Lung (tissue), 12 donors: ENCODE measurements around the gene KATNIP. TPM values are rescaled to one million over a fixed set of nuclear protein-coding genes. Genes with fewer than 3 reads are reported as not detected.

Experiments used
- ATAC-seq: fragments of 200-7000 bp; cut with Tn5 transposase; one replicate; pipeline ENCODE4 v1.9.1; 2020; ENCODE audit warnings: moderate number of reproducible peaks; ENCODE audit not compliant: insufficient read depth, low FRiP score
- DNase-seq, 3 donors: peaks; one replicate each; pipeline ENCODE4 v3.0.0-alpha.2; 2013 to 2017
- H3K27ac ChIP-seq, 2 donors: one replicate each; pipeline ENCODE4 v1.5.1; 2013; ENCODE audit warnings: mild to moderate bottlenecking in 2 of 2, moderate library complexity in 2 of 2, control low read depth in 1 of 2, inconsistent platforms in 1 of 2, low read depth in 1 of 2, low read length in 1 of 2
- H3K27me3 ChIP-seq, 3 donors: one replicate each; pipeline ENCODE4 v1.5.1; 2013; ENCODE audit warnings: low read length in 2 of 3; ENCODE audit not compliant: control insufficient read depth in 3 of 3, insufficient read depth in 3 of 3
- H3K36me3 ChIP-seq, 4 donors: one replicate each; pipeline ENCODE4 v1.5.1; 2013; ENCODE audit warnings: low read length in 4 of 4, mild to moderate bottlenecking in 1 of 4, moderate library complexity in 1 of 4; ENCODE audit not compliant: control insufficient read depth in 4 of 4, insufficient read depth in 4 of 4
- H3K4me1 ChIP-seq, 5 donors: one replicate each; pipeline ENCODE4 v1.5.1; 2013; ENCODE audit warnings: low read length in 5 of 5, mild to moderate bottlenecking in 2 of 5, moderate library complexity in 1 of 5; ENCODE audit not compliant: control insufficient read depth in 5 of 5, insufficient read depth in 5 of 5
- H3K4me3 ChIP-seq: one replicate; pipeline ENCODE4 v1.5.1; 2013; ENCODE audit warnings: mild to moderate bottlenecking, control low read depth, moderate library complexity
- H3K9ac ChIP-seq, 2 donors: one replicate each; pipeline ENCODE4 v1.5.1; 2013; ENCODE audit warnings: low read length in 2 of 2, control low read depth in 1 of 2; ENCODE audit not compliant: insufficient read depth in 1 of 2
- H3K9me3 ChIP-seq, 4 donors: one replicate each; pipeline ENCODE4 v1.5.1; 2013; ENCODE audit warnings: low read length in 3 of 4, mild to moderate bottlenecking in 1 of 4, moderate library complexity in 1 of 4; ENCODE audit not compliant: control insufficient read depth in 4 of 4, insufficient read depth in 3 of 4
- CTCF ChIP-seq: IDR thresholded peaks from 2 replicates; pipeline ENCODE4 v1.5.1; 2012; ENCODE audit warnings: mild to moderate bottlenecking; ENCODE audit errors: control extremely low read depth, extremely low read depth
- WGBS, 2 donors: extraction: QIAGEN DNeasy Blood & Tissue Kit; methylation state at CpG; one replicate each; pipeline ENCODE4 v1.1.7; 2013; 5-methylcytosine and 5-hydroxymethylcytosine counted together
- polyA plus RNA-seq, 2 donors: library from polyadenylated mRNA; stranded (reverse); fragments of 200-250 nt; gene quantifications; one replicate each; pipeline ENCODE4 v1.2.1, GENCODE V29; 2013
- total RNA-seq, 2 donors: library from RNA; depleted of rRNA in 1 of 2; stranded (reverse); fragments of >200 nt in 1 of 2; gene quantifications; one replicate each; pipeline ENCODE4 v1.2.1, GENCODE V29; 2014 to 2021
- donor health status: control.
- donor health status: control.
- donor health status: Bipolar disorder and iron deficiency.
- donor health status: healthy.
- donor health status: DM: yes; HTN: yes; CAD: no.

The KATNIP gene
- total and polyA plus RNA-seq, 4 donors = 9.7 to 46.4 (median 24.3) TPM

- no peak for TF ChIP-seq CTCF
- H3K36me3 ChIP-seq = peaks cover 42 to 73% (median 69%) of the 10 kb centered on the region in 4 donors
Measured at GRCh38 chr16:27539120-27539519, 10.8 kb upstream of the KATNIP start.

GRCh38 chr16:27539636-27540035, 10.3 kb upstream of the KATNIP start:
- peaks cover 0 to 6% (median 0%) of the 10 kb centered on the region in 5 donors for H3K4me1 ChIP-seq
- no peak overlapping the region for H3K27ac ChIP-seq
- TF ChIP-seq CTCF = no peak
- peaks cover 0 to 3% (median 0%) of the 10 kb centered on the region in 4 donors for H3K9me3 ChIP-seq
- H3K4me3 ChIP-seq = no peak overlapping the region
- 76 to 79% methylated on average over 5 of the region's 5 CpGs for whole genome bisulfite sequencing, 2 donors
- no peak overlapping the region for H3K9ac ChIP-seq
- ATAC-seq (no peak), DNase-seq (no peak)
- no peaks in the 10 kb centered on the region for H3K27me3 ChIP-seq
- H3K36me3 ChIP-seq = peaks cover 47 to 73% (median 66%) of the 10 kb centered on the region in 4 donors

More at GRCh38 chr16:27539120-27539519, 10.8 kb upstream of the KATNIP start:
- no peak overlapping the region for H3K4me3 ChIP-seq
- H3K27me3 ChIP-seq = no peaks in the 10 kb centered on the region
- no peak overlapping the region for H3K9ac ChIP-seq
- WGBS, 2 donors = 77 to 84% methylated on average over 2 of the region's 2 CpGs
- peaks cover 0 to 3% (median 0%) of the 10 kb centered on the region in 4 donors for H3K9me3 ChIP-seq
- DNase-seq (no peak), ATAC-seq (no peak)
- peaks cover 0 to 6% (median 0%) of the 10 kb centered on the region in 5 donors for H3K4me1 ChIP-seq
- no peak overlapping the region for H3K27ac ChIP-seq

GRCh38 chr16:27543801-27544200, 6.1 kb upstream of the KATNIP start:
- Histone ChIP-seq H3K4me3 (no peak overlapping the region), H3K9me3 (peaks cover 0 to 3% (median 0%) of the 10 kb centered on the region in 4 donors), H3K27me3 (no peaks in the 10 kb centered on the region), H3K9ac (no peak overlapping the region), H3K36me3 (peaks cover 38 to 69% (median 43%) of the 10 kb centered on the region in 4 donors), H3K4me1 (peaks cover 11 to 24% (median 16%) of the 10 kb centered on the region in 5 donors), H3K27ac (no peak overlapping the region)
- DNase-seq (no peak), ATAC-seq (no peak)
- 95 to 97% methylated on average over 3 of the region's 3 CpGs for WGBS, 2 donors
- TF ChIP-seq CTCF = no peak

GRCh38 chr16:27544671-27545070, 5.3 kb upstream of the KATNIP start:
- no peak for TF ChIP-seq CTCF
- H3K4me1 ChIP-seq = peaks cover 11 to 23% (median 16%) of the 10 kb centered on the region in 5 donors
- H3K27me3 ChIP-seq = no peaks in the 10 kb centered on the region
- peaks cover 37 to 63% (median 38%) of the 10 kb centered on the region in 4 donors for H3K36me3 ChIP-seq
- no peak overlapping the region for H3K9ac ChIP-seq
- no peak overlapping the region for H3K27ac ChIP-seq
- H3K4me3 ChIP-seq = no peak overlapping the region
- ATAC-seq (no peak), DNase-seq (no peak)
- 93 to 97% methylated on average over 4 of the region's 4 CpGs for WGBS, 2 donors
- H3K9me3 ChIP-seq = peaks cover 0 to 3% (median 0%) of the 10 kb centered on the region in 4 donors
